Smooth muscle cell (in vitro differentiated cells): ENCODE results near the gene ZNF281. TPM values are rescaled to one million over a fixed set of nuclear protein-coding genes. Genes with fewer than 3 reads are reported as not detected.
A peak's percentile ranks its signal among the peaks of the same experiment; 100 is the strongest.

Experiments used
- DNase-seq: peaks from one replicate; lab custom pipeline; 2025; ENCODE audit not compliant: unreplicated experiment; lab: John Stamatoyannopoulos, UW
- H2AFZ ChIP-seq: fragments of 200-600 bp; sonication (generic); 2 replicates; pipeline ENCODE4 v1.6.0; 2016; ENCODE audit warnings: antibody characterized with exemption, low read depth, mild to moderate bottlenecking
- H3F3A ChIP-seq: fragments of 200-600 bp; sonication (generic); 2 replicates; pipeline ENCODE4 v1.6.0; 2017; ENCODE audit warnings: antibody characterized with exemption, low read depth
- H3K27ac ChIP-seq: fragments of 200-600 bp; sonication (generic); 2 replicates; pipeline ENCODE4 v1.5.1; 2016; ENCODE audit warnings: low read depth, mild to moderate bottlenecking
- H3K27me3 ChIP-seq: fragments of 200-600 bp; sonication (generic); 2 replicates; pipeline ENCODE4 v1.6.1; 2016; ENCODE audit warnings: low read depth, mild to moderate bottlenecking
- H3K36me3 ChIP-seq: fragments of 200-600 bp; sonication (generic); 2 replicates; pipeline ENCODE4 v1.5.1; 2016; ENCODE audit warnings: low read depth
- H3K4me1 ChIP-seq: fragments of 200-600 bp; sonication (generic); 2 replicates; pipeline ENCODE4 v1.5.1; 2016; ENCODE audit warnings: low read depth
- H3K4me2 ChIP-seq: fragments of 200-600 bp; sonication (generic); 2 replicates; pipeline ENCODE4 v1.6.0; 2016; ENCODE audit warnings: mild to moderate bottlenecking
- H3K4me3 ChIP-seq: fragments of 200-600 bp; sonication (generic); 2 replicates; pipeline ENCODE4 v1.5.1; 2016; ENCODE audit warnings: mild to moderate bottlenecking
- H3K79me2 ChIP-seq: fragments of 200-600 bp; sonication (generic); 2 replicates; pipeline ENCODE4 v1.6.0; 2016; ENCODE audit warnings: low read depth, mild to moderate bottlenecking
- H3K9ac ChIP-seq: fragments of 200-600 bp; sonication (generic); 2 replicates; pipeline ENCODE4 v1.6.0; 2016; ENCODE audit warnings: low read depth
- H3K9me3 ChIP-seq: fragments of 200-600 bp; sonication (generic); replicated peaks from 2 replicates; pipeline ENCODE4 v1.5.1; 2016; ENCODE audit warnings: low read depth
- H4K20me1 ChIP-seq: fragments of 200-600 bp; sonication (generic); 2 replicates; pipeline ENCODE4 v1.6.0; 2016; ENCODE audit warnings: low read depth
- WGBS: methylation state at CpG from one replicate; pipeline ENCODE4 v1.1.7; 2016; ENCODE audit warnings: low lambda C conversion rate; 5-methylcytosine and 5-hydroxymethylcytosine counted together
- polyA plus RNA-seq: library from polyadenylated mRNA; unstranded; fragments of >200 nt; fragmentation: Nextera tagmentation; extraction: Ambion mirVana; gene quantifications from 2 replicates; pipeline ENCODE4 v1.2.1, GENCODE V29; 2016
- total RNA-seq: library from RNA; depleted of rRNA; stranded (reverse); fragments of >200 nt; gene quantifications from 2 replicates; pipeline ENCODE4 v1.2.3, GENCODE V29; 2014
- TF ChIP-seq, protein P1 (sequence below): fragments of 200-600 bp; sonication (generic); IDR thresholded peaks from 2 replicates; pipeline ENCODE4 v1.5.1; 2017; ENCODE audit warnings: borderline replicate concordance, mild to moderate bottlenecking, antibody characterized with exemption; ENCODE audit not compliant: insufficient read depth, poor library complexity, severe bottlenecking

The ZNF281 gene
- total and polyA plus RNA-seq, 2 experiments from 2014 or later, result 34.4 to 59.4 TPM

DNA sequence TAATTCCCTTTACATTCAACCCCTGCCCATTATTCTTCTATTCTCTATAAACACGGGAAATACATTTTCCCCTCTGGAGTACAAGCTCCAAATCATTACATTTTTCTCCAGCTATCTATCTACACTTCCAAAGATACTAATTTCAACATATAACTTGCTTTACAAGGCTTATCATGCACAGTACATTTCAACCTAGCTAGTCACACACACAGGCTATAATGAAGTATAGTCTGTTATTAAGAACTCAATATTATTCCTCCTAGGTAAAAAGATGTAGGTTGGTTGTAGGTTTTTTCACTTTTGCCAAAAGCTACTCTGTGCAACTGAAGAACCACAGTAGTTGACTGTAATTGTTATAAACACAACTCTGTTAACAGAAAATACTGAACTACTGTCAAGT, 8.1 kb downstream of the ZNF281 start:
- Histone ChIP-seq H3K4me1 (peaks cover 30% of the 10 kb centered on the region), H3K9ac (no peak overlapping the region), H3K79me2 (peaks cover 52% of the 10 kb centered on the region), H2AFZ (no peak overlapping the region), H3K4me3 (no peak overlapping the region), H3K4me2 (peak overlapping the region; percentile 65), H3K9me3 (no peaks in the 10 kb centered on the region), H3F3A (peaks cover 8% of the 10 kb centered on the region), H3K27ac (peak overlapping the region; percentile 26), H3K36me3 (no peaks in the 10 kb centered on the region), H3K27me3 (no peaks in the 10 kb centered on the region), H4K20me1 (peaks cover 61% of the 10 kb centered on the region)
- TF ChIP-seq, protein P1, sequence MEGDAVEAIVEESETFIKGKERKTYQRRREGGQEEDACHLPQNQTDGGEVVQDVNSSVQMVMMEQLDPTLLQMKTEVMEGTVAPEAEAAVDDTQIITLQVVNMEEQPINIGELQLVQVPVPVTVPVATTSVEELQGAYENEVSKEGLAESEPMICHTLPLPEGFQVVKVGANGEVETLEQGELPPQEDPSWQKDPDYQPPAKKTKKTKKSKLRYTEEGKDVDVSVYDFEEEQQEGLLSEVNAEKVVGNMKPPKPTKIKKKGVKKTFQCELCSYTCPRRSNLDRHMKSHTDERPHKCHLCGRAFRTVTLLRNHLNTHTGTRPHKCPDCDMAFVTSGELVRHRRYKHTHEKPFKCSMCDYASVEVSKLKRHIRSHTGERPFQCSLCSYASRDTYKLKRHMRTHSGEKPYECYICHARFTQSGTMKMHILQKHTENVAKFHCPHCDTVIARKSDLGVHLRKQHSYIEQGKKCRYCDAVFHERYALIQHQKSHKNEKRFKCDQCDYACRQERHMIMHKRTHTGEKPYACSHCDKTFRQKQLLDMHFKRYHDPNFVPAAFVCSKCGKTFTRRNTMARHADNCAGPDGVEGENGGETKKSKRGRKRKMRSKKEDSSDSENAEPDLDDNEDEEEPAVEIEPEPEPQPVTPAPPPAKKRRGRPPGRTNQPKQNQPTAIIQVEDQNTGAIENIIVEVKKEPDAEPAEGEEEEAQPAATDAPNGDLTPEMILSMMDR, result no peak
- WGBS, result 93% methylated on average over 1 of the region's 1 CpG
- no peak for DNase-seq

DNA sequence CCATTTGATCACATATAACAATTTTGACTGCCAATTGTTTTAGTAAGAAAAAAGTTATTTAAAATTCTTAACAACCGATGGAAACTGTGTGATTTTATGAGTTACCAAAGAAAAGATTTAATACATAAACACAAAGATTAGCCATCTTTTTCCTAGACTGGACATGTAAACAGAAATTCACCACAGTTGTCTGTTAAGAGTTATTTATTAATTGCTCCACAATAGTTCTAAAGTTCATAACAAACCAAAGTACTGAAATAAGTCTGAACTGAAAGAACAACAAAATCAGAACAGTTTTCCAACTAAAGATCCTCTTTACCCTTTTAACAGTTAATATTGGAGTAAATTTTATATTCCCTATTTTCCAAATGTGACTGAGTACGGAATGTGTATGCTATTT, 8.6 kb downstream of the ZNF281 start:
- 70% methylated on average over 2 of the region's 2 CpGs for WGBS
- Histone ChIP-seq H4K20me1 (peaks cover 56% of the 10 kb centered on the region), H2AFZ (no peak overlapping the region), H3F3A (peaks cover 8% of the 10 kb centered on the region), H3K9me3 (no peaks in the 10 kb centered on the region), H3K9ac (no peak overlapping the region), H3K4me2 (peak overlapping the region; percentile 27), H3K79me2 (peaks cover 48% of the 10 kb centered on the region), H3K27me3 (no peaks in the 10 kb centered on the region), H3K36me3 (no peaks in the 10 kb centered on the region), H3K4me1 (peaks cover 26% of the 10 kb centered on the region), H3K27ac (peak overlapping the region; percentile 0), H3K4me3 (no peak overlapping the region)
- TF ChIP-seq, protein P1, result no peak
- no peak for DNase-seq

DNA sequence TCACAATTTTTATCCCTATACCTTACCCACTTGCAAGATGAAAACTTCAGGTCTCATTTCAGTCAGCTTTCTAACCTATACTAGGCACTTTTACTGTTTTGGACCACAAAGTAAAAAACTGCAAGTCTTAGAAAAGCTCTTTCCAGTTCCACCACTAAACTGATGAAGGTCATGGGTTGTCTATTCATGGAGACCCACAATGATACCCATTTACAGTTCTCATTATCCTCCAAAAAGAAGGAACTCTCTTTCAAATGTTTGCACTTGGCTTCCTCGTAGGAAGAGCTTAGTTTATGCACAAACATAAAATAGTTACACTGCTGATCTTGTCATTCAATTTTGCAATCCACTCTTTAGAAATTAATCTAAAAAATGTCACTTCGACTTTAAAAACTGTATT, 9.3 kb downstream of the ZNF281 start:
- Histone ChIP-seq H3K4me1 (peaks cover 19% of the 10 kb centered on the region), H3K4me3 (no peak overlapping the region), H2AFZ (no peak overlapping the region), H3K4me2 (peak overlapping the region; percentile 27), H3K79me2 (peaks cover 41% of the 10 kb centered on the region), H3K27me3 (no peaks in the 10 kb centered on the region), H3K27ac (no peak overlapping the region), H3K9ac (no peak overlapping the region), H3F3A (peaks cover 8% of the 10 kb centered on the region), H4K20me1 (peaks cover 49% of the 10 kb centered on the region), H3K36me3 (no peaks in the 10 kb centered on the region), H3K9me3 (no peaks in the 10 kb centered on the region)
- DNase-seq, result no peak
- WGBS, result 89% methylated on average over 2 of the region's 2 CpGs
- TF ChIP-seq, protein P1, result no peak

DNA sequence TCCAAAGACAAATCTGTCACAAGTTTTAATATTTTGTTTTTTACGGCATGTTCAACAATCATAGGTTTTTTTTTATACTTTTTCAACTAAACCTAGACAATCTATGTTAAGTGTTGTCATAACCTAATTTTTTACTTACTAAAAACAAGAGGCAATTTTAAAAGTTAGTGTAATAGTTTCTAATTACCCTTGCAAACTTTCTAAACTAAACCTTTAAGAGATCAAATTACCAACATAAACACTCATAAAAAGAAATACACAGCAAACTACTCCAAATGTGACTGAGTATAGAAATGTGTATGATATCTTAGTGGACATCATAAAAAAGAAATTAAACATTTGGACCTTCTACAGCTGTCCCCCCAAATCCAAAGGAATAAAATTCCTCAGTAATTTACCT, 10.0 kb downstream of the ZNF281 start:
- H2AFZ ChIP-seq, result no peak overlapping the region
- no peaks in the 10 kb centered on the region for H3K36me3 ChIP-seq
- H3K4me2 ChIP-seq, result no peak overlapping the region
- H3F3A ChIP-seq, result peaks cover 8% of the 10 kb centered on the region
- H4K20me1 ChIP-seq, result peaks cover 42% of the 10 kb centered on the region
- H3K27me3 ChIP-seq, result no peaks in the 10 kb centered on the region
- no peak overlapping the region for H3K4me3 ChIP-seq
- peaks cover 13% of the 10 kb centered on the region for H3K4me1 ChIP-seq
- peak overlapping the region; percentile 5 for H3K27ac ChIP-seq
- no peak for DNase-seq
- 100% methylated on average over 1 of the region's 1 CpG for WGBS
- TF ChIP-seq, protein P1, result no peak
- H3K9ac ChIP-seq, result no peak overlapping the region
- H3K79me2 ChIP-seq, result peaks cover 34% of the 10 kb centered on the region
- H3K9me3 ChIP-seq, result no peaks in the 10 kb centered on the region
